IMR-90 (cell line): ENCODE results near the gene PRAMEF10. TPM values are rescaled to one million over a fixed set of nuclear protein-coding genes. Genes with fewer than 3 reads are reported as not detected.
"Not testable (repeated sequence)": the region's sequence is repeated elsewhere in the genome, so short reads cannot be mapped to it uniquely, and the experiment has no call there.

Experiments used
- ATAC-seq: fragments of 200-7000 bp; cut with Tn5 transposase; 2 replicates; pipeline ENCODE4 v1.9.1; 2020; ENCODE audit warnings: low read depth, mild to moderate bottlenecking, moderate library complexity
- BruUV-seq: library from RNA; stranded (reverse); fragments of 400-500 nt; replicated peaks from 2 replicates; lab custom pipeline; 2021; lab: Mats Ljungman, UMichigan
- CTCF ChIA-PET: fragments of 300-600 bp; formaldehyde crosslinking; extraction: SDS; loops from one replicate; lab custom pipeline; 2021; ENCODE audit warnings: antibody characterized with exemption; lab: Yijun Ruan, JAX
- POLR2A ChIA-PET: fragments of 300-600 bp; sonication (Branson Sonifier 250); formaldehyde crosslinking; loops from one replicate; lab custom pipeline; 2022; ENCODE audit warnings: antibody characterized with exemption; ENCODE audit not compliant: unreplicated experiment; lab: Charles Lee
- DNase-seq: peaks from one replicate; pipeline ENCODE4 v3.0.0; 2013
- H2AFZ ChIP-seq: replicated peaks from 2 replicates; pipeline ENCODE3; 2013; ENCODE audit warnings: low read length, mild to moderate bottlenecking; ENCODE audit not compliant: poor library complexity
- H2AK5ac ChIP-seq: 2 replicates; pipeline ENCODE4 v1.6.1; 2013; ENCODE audit warnings: low read depth, low read length, inconsistent platforms
- H2AK9ac ChIP-seq: replicated peaks from 2 replicates; pipeline ENCODE3; 2013; ENCODE audit warnings: mild to moderate bottlenecking, low read depth, low read length, moderate library complexity; ENCODE audit not compliant: poor library complexity
- H2BK120ac ChIP-seq: 2 replicates; pipeline ENCODE4 v1.6.1; 2013; ENCODE audit warnings: low read depth, low read length, inconsistent platforms
- H2BK15ac ChIP-seq: 3 replicates; pipeline ENCODE4 v1.6.1; 2013; ENCODE audit warnings: low read depth, low read length, inconsistent platforms
- H2BK20ac ChIP-seq: 2 replicates; pipeline ENCODE4 v1.6.1; 2013; ENCODE audit warnings: low read depth, mild to moderate bottlenecking, inconsistent platforms, low read length, moderate library complexity
- H2BK5ac ChIP-seq: 2 replicates; pipeline ENCODE4 v1.6.1; 2013; ENCODE audit warnings: mild to moderate bottlenecking, low read depth, low read length, inconsistent platforms; ENCODE audit not compliant: poor library complexity, severe bottlenecking
- H3K14ac ChIP-seq: replicated peaks from 2 replicates; pipeline ENCODE4 v1.6.1; 2013; ENCODE audit warnings: low read depth, low read length, inconsistent platforms
- H3K18ac ChIP-seq: 2 replicates; pipeline ENCODE4 v1.6.1; 2013; ENCODE audit warnings: low read depth, low read length, control low read depth
- H3K23ac ChIP-seq: 2 replicates; pipeline ENCODE4 v1.6.1; 2013; ENCODE audit warnings: low read depth, low read length, inconsistent platforms
- H3K27ac ChIP-seq: 2 replicates; pipeline ENCODE4 v1.5.1; 2013; ENCODE audit warnings: mild to moderate bottlenecking, control low read depth, low read length; ENCODE audit not compliant: insufficient read depth
- H3K27me3 ChIP-seq: 2 replicates; pipeline ENCODE4 v1.6.1; 2013; ENCODE audit warnings: low read length; ENCODE audit not compliant: control insufficient read depth, insufficient read depth
- H3K36me3 ChIP-seq: 2 replicates; pipeline ENCODE4 v1.6.1; 2013; ENCODE audit warnings: low read length, mixed read lengths; ENCODE audit not compliant: control insufficient read depth, insufficient read depth
- H3K4ac ChIP-seq: 2 replicates; pipeline ENCODE4 v1.6.1; 2013; ENCODE audit warnings: low read depth, low read length, inconsistent platforms
- H3K4me1 ChIP-seq: 2 replicates; pipeline ENCODE4 v1.6.1; 2013; ENCODE audit warnings: low read length, mixed read lengths; ENCODE audit not compliant: control insufficient read depth, insufficient read depth
- H3K4me2 ChIP-seq: 2 replicates; pipeline ENCODE4 v1.6.1; 2013; ENCODE audit warnings: low read depth, mild to moderate bottlenecking, control low read depth, low read length, moderate library complexity
- H3K4me3 ChIP-seq: 2 replicates; pipeline ENCODE4 v1.5.1; 2013; ENCODE audit warnings: low read depth, mild to moderate bottlenecking, control low read depth, low read length, moderate library complexity; ENCODE audit not compliant: insufficient read depth
- H3K56ac ChIP-seq: 2 replicates; pipeline ENCODE4 v1.6.1; 2013; ENCODE audit warnings: low read length, inconsistent platforms; ENCODE audit not compliant: insufficient read depth; ENCODE audit errors: extremely low read depth
- H3K79me1 ChIP-seq, 2 experiments: 2 replicates each; pipeline ENCODE4 v1.6.1; 2013; ENCODE audit warnings: low read length in 2 of 2, inconsistent platforms in 1 of 2, low read depth in 1 of 2
- H3K9ac ChIP-seq: 2 replicates; pipeline ENCODE4 v1.6.1; 2013; ENCODE audit warnings: low read depth, low read length, control low read depth
- H3K9me1 ChIP-seq: 2 replicates; pipeline ENCODE4 v1.6.1; 2013; ENCODE audit warnings: low read length, inconsistent platforms; ENCODE audit not compliant: insufficient read depth
- H3K9me3 ChIP-seq: 2 replicates; pipeline ENCODE4 v1.6.1; 2013; ENCODE audit warnings: low read length; ENCODE audit not compliant: control insufficient read depth, insufficient read depth
- H4K20me1 ChIP-seq: 2 replicates; pipeline ENCODE4 v1.6.1; 2013; ENCODE audit warnings: low read length, inconsistent platforms; ENCODE audit not compliant: insufficient read depth
- H4K5ac ChIP-seq: 2 replicates; pipeline ENCODE4 v1.6.1; 2013; ENCODE audit warnings: mild to moderate bottlenecking, low read depth, low read length, control low read depth
- H4K8ac ChIP-seq, 2 experiments: 2 replicates each; pipeline ENCODE4 v1.6.1; 2013; ENCODE audit warnings: low read depth in 2 of 2, low read length in 2 of 2, control low read depth in 1 of 2, inconsistent platforms in 1 of 2
- H4K91ac ChIP-seq: 2 replicates; pipeline ENCODE4 v1.6.1; 2013; ENCODE audit warnings: low read depth, low read length, inconsistent platforms; ENCODE audit not compliant: insufficient read depth
- WGBS, 2 experiments: methylation state at CpG; one replicate each; pipeline versions ENCODE4 v1.1.5 to v1.1.7; 2013; ENCODE audit warnings: missing lambda C conversion rate in 2 of 2; ENCODE audit not compliant: insufficient read length in 1 of 2; ENCODE audit errors: extremely low coverage in 2 of 2; 5-methylcytosine and 5-hydroxymethylcytosine counted together
- dilution Hi-C: fragments of 300-500 bp; cut with HindIII; formaldehyde crosslinking; loops from one replicate; pipeline ENCODE4 v1.14.3; 2018; ENCODE audit warnings: low sequenced_read_pairs; ENCODE audit not compliant: unreplicated experiment
- in situ Hi-C: fragments of 300-500 bp; cut with MboI; formaldehyde crosslinking; loops from 3 replicates; pipeline ENCODE4 v1.14.3; 2019; ENCODE audit warnings: low sequenced_read_pairs, inconsistent platforms, mixed read lengths
- intact Hi-C: fragments of 100-400 bp; cut with micrococcal nuclease; formaldehyde crosslinking; loops from 2 replicates; pipeline ENCODE4 v1.10.0; 2022
- polyA plus RNA-seq, 3 experiments: library from polyadenylated mRNA; depleted of rRNA; stranded (reverse); fragments of >200 nt; gene quantifications; 2 replicates each; pipeline ENCODE4 v1.2.3, GENCODE V29; 2012; ENCODE audit warnings: low replicate concordance in 1 of 3
- total RNA-seq: library from RNA; depleted of rRNA; stranded (reverse); fragments of >200 nt; gene quantifications from 2 replicates; pipeline ENCODE4 v1.2.3, GENCODE V29; 2012

The PRAMEF10 gene
- total and polyA plus RNA-seq, 2 of the 4 experiments (the other 2 are of a cell fraction): not detected

- not testable (repeated sequence) for ATAC-seq
These were observed 26.3 kb upstream of the PRAMEF10 start for GRCh38 chr1:12924368-12924767.

GRCh38 chr1:12921749-12922148 is 23.7 kb upstream of the PRAMEF10 start:
- H3K4me3 ChIP-seq, H3K79me1 ChIP-seq, H4K20me1 ChIP-seq, CTCF ChIA-PET, H2BK20ac ChIP-seq, DNase-seq, H3K9ac ChIP-seq, intact Hi-C loops, H3K27me3 ChIP-seq, H2BK15ac ChIP-seq, dilution Hi-C loops, BruUV-seq, H2BK5ac ChIP-seq, H3K4me1 ChIP-seq, H4K91ac ChIP-seq, H3K18ac ChIP-seq, H2AK9ac ChIP-seq, H4K5ac ChIP-seq, H3K9me1 ChIP-seq, ATAC-seq, H3K36me3 ChIP-seq, H3K27ac ChIP-seq, POLR2A ChIA-PET, H3K14ac ChIP-seq, H3K4ac ChIP-seq, H3K9me3 ChIP-seq, H2AFZ ChIP-seq, H2AK5ac ChIP-seq, H3K56ac ChIP-seq, H2BK120ac ChIP-seq, H3K4me2 ChIP-seq, in situ Hi-C loops, H4K8ac ChIP-seq, H3K23ac ChIP-seq: not testable (repeated sequence)
- no CpG with 5 or more reads among the region's 2 CpGs for WGBS, 2 experiments

More at GRCh38 chr1:12924368-12924767, 26.3 kb upstream of the PRAMEF10 start:
- H3K36me3 ChIP-seq, H3K4me1 ChIP-seq, H3K9me3 ChIP-seq, H3K4me3 ChIP-seq, H2AK5ac ChIP-seq, H4K20me1 ChIP-seq, H3K56ac ChIP-seq, H2BK5ac ChIP-seq, H3K27ac ChIP-seq, H3K9ac ChIP-seq, H3K14ac ChIP-seq, H2BK120ac ChIP-seq, H3K23ac ChIP-seq, H2AK9ac ChIP-seq, H2AFZ ChIP-seq, dilution Hi-C loops, H2BK15ac ChIP-seq, H4K5ac ChIP-seq, in situ Hi-C loops, H4K8ac ChIP-seq, H3K4me2 ChIP-seq, H2BK20ac ChIP-seq, H3K18ac ChIP-seq, H3K4ac ChIP-seq, intact Hi-C loops, H3K9me1 ChIP-seq, CTCF ChIA-PET, H3K79me1 ChIP-seq, BruUV-seq, H4K91ac ChIP-seq, H3K27me3 ChIP-seq, POLR2A ChIA-PET, DNase-seq: not testable (repeated sequence)
- WGBS, 2 experiments: no CpG with 5 or more reads among the region's 5 CpGs
